Neural cell (in vitro differentiated cells): Measurements from ENCODE around the gene ZNF277. TPM values are rescaled to one million over a fixed set of nuclear protein-coding genes. Genes with fewer than 3 reads are reported as not detected.

ENCODE experiments used
- H2AFZ ChIP-seq: fragments of 200-600, 300-800 bp; sonication (generic), shearing (Covaris generic); 2 replicates; pipeline ENCODE4 v1.6.0; 2014; ENCODE audit warnings: low read depth, mild to moderate bottlenecking, antibody characterized with exemption, low read length, moderate library complexity
- H3F3A ChIP-seq: fragments of 200-600 bp; shearing (Covaris generic); 2 replicates; pipeline ENCODE4 v1.6.1; 2016; ENCODE audit warnings: mild to moderate bottlenecking, moderate library complexity, mixed read lengths, antibody characterized with exemption, low read length; ENCODE audit not compliant: insufficient read depth, poor library complexity, severe bottlenecking
- H3K27ac ChIP-seq: fragments of 200-600, 300-800 bp; sonication (generic), shearing (Covaris generic); 2 replicates; pipeline ENCODE4 v1.5.1; 2014; ENCODE audit warnings: mild to moderate bottlenecking, low read length, moderate library complexity
- H3K27me3 ChIP-seq: fragments of 300-800, 200-600 bp; sonication (generic), shearing (Covaris generic); 2 replicates; pipeline ENCODE4 v1.6.0; 2014; ENCODE audit warnings: mild to moderate bottlenecking, low read depth, low read length, moderate library complexity; ENCODE audit not compliant: insufficient read depth
- H3K36me3 ChIP-seq: fragments of 300-800, 200-600 bp; sonication (generic), shearing (Covaris generic); 2 replicates; pipeline ENCODE4 v1.5.1; 2014; ENCODE audit warnings: mild to moderate bottlenecking, antibody characterized with exemption, low read length, moderate library complexity; ENCODE audit not compliant: insufficient read depth
- H3K4me2 ChIP-seq: fragments of 300-800, 200-600 bp; sonication (generic), shearing (Covaris generic); 2 replicates; pipeline ENCODE4 v1.6.0; 2014; ENCODE audit warnings: mild to moderate bottlenecking, low read length
- H3K4me3 ChIP-seq: fragments of 300-800, 200-600 bp; sonication (generic), shearing (Covaris generic); 2 replicates; pipeline ENCODE4 v1.5.1; 2014; ENCODE audit warnings: mild to moderate bottlenecking, low read length, moderate library complexity
- H3K79me2 ChIP-seq: fragments of 200-600 bp; shearing (Covaris generic); replicated peaks from 2 replicates; pipeline ENCODE4 v1.6.0; 2014; ENCODE audit warnings: mild to moderate bottlenecking, low read length, moderate library complexity; ENCODE audit not compliant: insufficient read depth
- H3K9ac ChIP-seq: fragments of 300-800, 200-600 bp; sonication (generic), shearing (Covaris generic); 2 replicates; pipeline ENCODE4 v1.6.1; 2016; ENCODE audit warnings: mild to moderate bottlenecking, low read length, mixed read lengths
- H3K9me2 ChIP-seq: fragments of 200-600 bp; shearing (Covaris generic); 2 replicates; pipeline ENCODE4 v1.6.1; 2016; ENCODE audit warnings: mild to moderate bottlenecking, low read length, mixed read lengths; ENCODE audit not compliant: insufficient read depth
- H3K9me3 ChIP-seq: fragments of 200-600, 300-800 bp; sonication (generic), shearing (Covaris generic); 2 replicates; pipeline ENCODE4 v1.6.1; 2016; ENCODE audit warnings: mild to moderate bottlenecking, mixed run types, low read length, moderate library complexity, mixed read lengths
- H4K20me1 ChIP-seq: fragments of 200-600 bp; shearing (Covaris generic); 2 replicates; pipeline ENCODE4 v1.6.1; 2016; ENCODE audit warnings: mild to moderate bottlenecking, mixed run types; ENCODE audit not compliant: insufficient read depth
- CTCF ChIP-seq: fragments of 450-650 bp; IDR thresholded peaks from 2 replicates; pipeline ENCODE4 v1.5.1; 2014; ENCODE audit warnings: antibody characterized with exemption, mild to moderate bottlenecking, moderate library complexity; ENCODE audit not compliant: poor library complexity, severe bottlenecking
- EP300 ChIP-seq: fragments of 450-650 bp; conservative IDR thresholded peaks from 2 replicates; pipeline ENCODE4 v1.6.1; 2014; ENCODE audit warnings: antibody characterized with exemption, mild to moderate bottlenecking, moderate library complexity; ENCODE audit not compliant: poor library complexity, severe bottlenecking
- EZH2 ChIP-seq: fragments of 200-600, 300-800 bp; shearing (Covaris generic), sonication (generic); IDR thresholded peaks from 2 replicates; pipeline ENCODE4 v1.6.1; 2014; ENCODE audit warnings: antibody characterized with exemption, low read length, borderline replicate concordance, mild to moderate bottlenecking; ENCODE audit not compliant: insufficient read depth, poor library complexity, severe bottlenecking
- MXI1 ChIP-seq: fragments of 450-650 bp; conservative IDR thresholded peaks from 2 replicates; pipeline ENCODE4 v1.6.1; 2014; ENCODE audit warnings: antibody characterized with exemption, mild to moderate bottlenecking; ENCODE audit not compliant: poor library complexity, severe bottlenecking
- POLR2AphosphoS5 ChIP-seq: IDR thresholded peaks from 2 replicates; pipeline ENCODE4 v1.6.1; 2012
- RAD21 ChIP-seq: fragments of 450-650 bp; conservative IDR thresholded peaks from 2 replicates; pipeline ENCODE4 v1.6.1; 2014; ENCODE audit warnings: antibody characterized with exemption, mild to moderate bottlenecking, moderate library complexity
- SMC3 ChIP-seq: fragments of 450-650 bp; conservative IDR thresholded peaks from 2 replicates; pipeline ENCODE4 v1.6.1; 2014; ENCODE audit warnings: antibody characterized with exemption, mild to moderate bottlenecking, moderate library complexity; ENCODE audit not compliant: poor library complexity
- TAF1 ChIP-seq: IDR thresholded peaks from 2 replicates; pipeline ENCODE4 v1.6.1; 2012; ENCODE audit warnings: low read depth
- polyA plus RNA-seq: library from polyadenylated mRNA; depleted of rRNA; stranded (reverse); fragments of >200 nt; gene quantifications from 2 replicates; pipeline ENCODE4 v1.2.3, GENCODE V29; 2014
- TF ChIP-seq, protein P1 (sequence below): IDR thresholded peaks from 2 replicates; pipeline ENCODE4 v1.6.1; 2012; ENCODE audit warnings: borderline replicate concordance

Gene ZNF277
- polyA plus RNA-seq, 1 donor from 2014 or later = 30.0 TPM

GRCh38 chr7:112192236-112193154 is 14.0 kb upstream of the ZNF277 start:
- H3F3A ChIP-seq = no peaks in the 10 kb centered on the region
- no peaks in the 10 kb centered on the region for H3K27me3 ChIP-seq
- no peak overlapping the region for H3K27ac ChIP-seq
- no peak for TF ChIP-seq SMC3
- H3K79me2 ChIP-seq = peaks cover 17% of the 10 kb centered on the region
- H3K36me3 ChIP-seq = no peaks in the 10 kb centered on the region
- H3K9ac ChIP-seq = no peak overlapping the region
- no peak overlapping the region for H3K4me2 ChIP-seq
- no peaks in the 10 kb centered on the region for H3K9me3 ChIP-seq
- no peaks in the 10 kb centered on the region for H3K9me2 ChIP-seq
- H2AFZ ChIP-seq = no peak overlapping the region
- no peak overlapping the region for H3K4me3 ChIP-seq
- H4K20me1 ChIP-seq = no peaks in the 10 kb centered on the region

- no peaks in the 10 kb centered on the region for H3K27me3 ChIP-seq
- TF ChIP-seq RAD21 (no peak), TAF1 (no peak)
- no peak overlapping the region for H3K9ac ChIP-seq
Measured at GRCh38 chr7:112193915-112194502, 12.5 kb upstream of the ZNF277 start.

DNA sequence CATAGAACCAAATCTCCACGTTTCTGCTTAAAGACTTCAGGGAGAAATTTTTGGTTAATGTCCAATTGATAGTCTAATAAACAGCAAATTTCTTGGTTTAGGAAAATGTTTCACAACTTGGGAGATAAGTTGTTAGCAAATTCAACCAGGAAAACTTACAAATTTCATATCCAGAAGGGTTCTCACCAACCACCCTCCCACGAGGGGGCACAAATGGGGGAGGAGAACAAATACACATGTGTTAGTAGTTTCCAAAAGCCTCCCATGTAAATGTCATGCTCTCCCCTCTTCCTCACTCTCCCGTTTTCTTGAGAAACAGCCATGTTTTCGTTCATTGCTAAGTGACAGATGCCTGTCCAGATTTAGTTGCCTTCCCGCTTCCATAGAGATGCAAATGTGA is 10.8 kb upstream of the ZNF277 start:
- peaks cover 32% of the 10 kb centered on the region for H3K79me2 ChIP-seq

More at GRCh38 chr7:112193915-112194502, 12.5 kb upstream of the ZNF277 start:
- no peaks in the 10 kb centered on the region for H3F3A ChIP-seq
- no peaks in the 10 kb centered on the region for H4K20me1 ChIP-seq
- no peak overlapping the region for H3K27ac ChIP-seq
- H3K36me3 ChIP-seq = no peaks in the 10 kb centered on the region
- no peaks in the 10 kb centered on the region for H3K9me3 ChIP-seq
- H3K4me2 ChIP-seq = no peak overlapping the region
- no peak overlapping the region for H3K4me3 ChIP-seq
- H3K9me2 ChIP-seq = no peaks in the 10 kb centered on the region
- peaks cover 21% of the 10 kb centered on the region for H3K79me2 ChIP-seq
- no peak overlapping the region for H2AFZ ChIP-seq

More for the DNA sequence above, 10.8 kb upstream of the ZNF277 start:
- no peaks in the 10 kb centered on the region for H4K20me1 ChIP-seq
- no peak overlapping the region for H3K4me2 ChIP-seq
- H3K9ac ChIP-seq = no peak overlapping the region
- no peaks in the 10 kb centered on the region for H3K36me3 ChIP-seq
- no peaks in the 10 kb centered on the region for H3K27me3 ChIP-seq
- no peaks in the 10 kb centered on the region for H3F3A ChIP-seq
- no peak for TF ChIP-seq EZH2
- no peak for TF ChIP-seq TAF1
- TF ChIP-seq, protein P1, sequence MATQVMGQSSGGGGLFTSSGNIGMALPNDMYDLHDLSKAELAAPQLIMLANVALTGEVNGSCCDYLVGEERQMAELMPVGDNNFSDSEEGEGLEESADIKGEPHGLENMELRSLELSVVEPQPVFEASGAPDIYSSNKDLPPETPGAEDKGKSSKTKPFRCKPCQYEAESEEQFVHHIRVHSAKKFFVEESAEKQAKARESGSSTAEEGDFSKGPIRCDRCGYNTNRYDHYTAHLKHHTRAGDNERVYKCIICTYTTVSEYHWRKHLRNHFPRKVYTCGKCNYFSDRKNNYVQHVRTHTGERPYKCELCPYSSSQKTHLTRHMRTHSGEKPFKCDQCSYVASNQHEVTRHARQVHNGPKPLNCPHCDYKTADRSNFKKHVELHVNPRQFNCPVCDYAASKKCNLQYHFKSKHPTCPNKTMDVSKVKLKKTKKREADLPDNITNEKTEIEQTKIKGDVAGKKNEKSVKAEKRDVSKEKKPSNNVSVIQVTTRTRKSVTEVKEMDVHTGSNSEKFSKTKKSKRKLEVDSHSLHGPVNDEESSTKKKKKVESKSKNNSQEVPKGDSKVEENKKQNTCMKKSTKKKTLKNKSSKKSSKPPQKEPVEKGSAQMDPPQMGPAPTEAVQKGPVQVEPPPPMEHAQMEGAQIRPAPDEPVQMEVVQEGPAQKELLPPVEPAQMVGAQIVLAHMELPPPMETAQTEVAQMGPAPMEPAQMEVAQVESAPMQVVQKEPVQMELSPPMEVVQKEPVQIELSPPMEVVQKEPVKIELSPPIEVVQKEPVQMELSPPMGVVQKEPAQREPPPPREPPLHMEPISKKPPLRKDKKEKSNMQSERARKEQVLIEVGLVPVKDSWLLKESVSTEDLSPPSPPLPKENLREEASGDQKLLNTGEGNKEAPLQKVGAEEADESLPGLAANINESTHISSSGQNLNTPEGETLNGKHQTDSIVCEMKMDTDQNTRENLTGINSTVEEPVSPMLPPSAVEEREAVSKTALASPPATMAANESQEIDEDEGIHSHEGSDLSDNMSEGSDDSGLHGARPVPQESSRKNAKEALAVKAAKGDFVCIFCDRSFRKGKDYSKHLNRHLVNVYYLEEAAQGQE = no peak
- TF ChIP-seq EP300 = no peak
- no peak for TF ChIP-seq RAD21
- no peak for TF ChIP-seq SMC3
- no peak for TF ChIP-seq CTCF
- TF ChIP-seq MXI1 = no peak
- TF ChIP-seq POLR2AphosphoS5 = no peak
- no peak overlapping the region for H3K27ac ChIP-seq
- H2AFZ ChIP-seq = no peak overlapping the region
- no peak overlapping the region for H3K4me3 ChIP-seq
- H3K9me3 ChIP-seq = no peaks in the 10 kb centered on the region
- no peaks in the 10 kb centered on the region for H3K9me2 ChIP-seq
